ENCODE data around the gene FCN1. TPM values are rescaled to one million over a fixed set of nuclear protein-coding genes. Genes with fewer than 3 reads are reported as not detected.
"Not testable (repeated sequence)": the region's sequence is repeated elsewhere in the genome, so short reads cannot be mapped to it uniquely, and the experiment has no call there.

Gene FCN1
- total and polyA plus RNA-seq, 4 donors, result 0.08 to 13.8 (median 0.87) TPM

- no peak for DNase-seq (ENCODE audit: low read depth in 4 of 6, low spot score in 6 of 6)
- H3K4me3 ChIP-seq (ENCODE audit: low read depth, low read length), result no peak overlapping the region
- 85% methylated on average over 12 of the region's 16 CpGs for WGBS (ENCODE audit: insufficient coverage)
- peaks cover 25% of the 10 kb centered on the region for H3K4me1 ChIP-seq (ENCODE audit: control insufficient read depth, insufficient read depth, low read length)
- peaks cover 3% of the 10 kb centered on the region for H3K36me3 ChIP-seq (ENCODE audit: control insufficient read depth, insufficient read depth, low read length)
- no peak overlapping the region for H3K27ac ChIP-seq (ENCODE audit: low read depth, low read length)
- no peaks in the 10 kb centered on the region for H3K9me3 ChIP-seq (ENCODE audit: control insufficient read depth, insufficient read depth, low read length)
- H3K27me3 ChIP-seq (ENCODE audit: control insufficient read depth, insufficient read depth, low read length), result no peaks in the 10 kb centered on the region
Observed at GRCh38 chr9:134962065-134962972, 44.6 kb upstream of the FCN1 start.

GRCh38 chr9:134961331-134962064, 43.8 kb upstream of the FCN1 start:
- no peaks in the 10 kb centered on the region for H3K27me3 ChIP-seq (ENCODE audit: control insufficient read depth, insufficient read depth, low read length)
- no peak for DNase-seq (ENCODE audit: low read depth in 4 of 6, low spot score in 6 of 6)
- H3K36me3 ChIP-seq (ENCODE audit: control insufficient read depth, insufficient read depth, low read length), result peaks cover 3% of the 10 kb centered on the region
- no peak overlapping the region for H3K27ac ChIP-seq (ENCODE audit: low read depth, low read length)
- peaks cover 22% of the 10 kb centered on the region for H3K4me1 ChIP-seq (ENCODE audit: control insufficient read depth, insufficient read depth, low read length)
- no peak overlapping the region for H3K4me3 ChIP-seq (ENCODE audit: low read depth, low read length)
- no peaks in the 10 kb centered on the region for H3K9me3 ChIP-seq (ENCODE audit: control insufficient read depth, insufficient read depth, low read length)
- 80% methylated on average over 21 of the region's 21 CpGs for WGBS (ENCODE audit: insufficient coverage)

GRCh38 chr9:134960701-134961181, 43.0 kb upstream of the FCN1 start:
- WGBS (ENCODE audit: insufficient coverage), result 89% methylated on average over 8 of the region's 15 CpGs
- Histone ChIP-seq H3K4me1 (ENCODE audit: control insufficient read depth, insufficient read depth, low read length) (peaks cover 22% of the 10 kb centered on the region), H3K9me3 (ENCODE audit: control insufficient read depth, insufficient read depth, low read length) (no peaks in the 10 kb centered on the region), H3K36me3 (ENCODE audit: control insufficient read depth, insufficient read depth, low read length) (peaks cover 3% of the 10 kb centered on the region), H3K27ac (ENCODE audit: low read depth, low read length) (no peak overlapping the region), H3K27me3 (ENCODE audit: control insufficient read depth, insufficient read depth, low read length) (no peaks in the 10 kb centered on the region), H3K4me3 (ENCODE audit: low read depth, low read length) (no peak overlapping the region)
- DNase-seq (ENCODE audit: low read depth in 4 of 6, low spot score in 6 of 6), result peak in 1 of 6 donors; percentile 27

- Histone ChIP-seq H3K4me3 (ENCODE audit: low read depth, low read length) (no peak overlapping the region), H3K9me3 (ENCODE audit: control insufficient read depth, insufficient read depth, low read length) (no peaks in the 10 kb centered on the region), H3K4me1 (ENCODE audit: control insufficient read depth, insufficient read depth, low read length) (peaks cover 22% of the 10 kb centered on the region), H3K27ac (ENCODE audit: low read depth, low read length) (no peak overlapping the region), H3K36me3 (ENCODE audit: control insufficient read depth, insufficient read depth, low read length) (peaks cover 3% of the 10 kb centered on the region), H3K27me3 (ENCODE audit: control insufficient read depth, insufficient read depth, low read length) (no peaks in the 10 kb centered on the region)
- no peak for DNase-seq (ENCODE audit: low read depth in 4 of 6, low spot score in 6 of 6)
- 92% methylated on average over 9 of the region's 9 CpGs for WGBS (ENCODE audit: insufficient coverage)
Observed at GRCh38 chr9:134959971-134960310, 42.2 kb upstream of the FCN1 start.

GRCh38 chr9:134959126-134959970, 41.6 kb upstream of the FCN1 start:
- H3K4me3 ChIP-seq (ENCODE audit: low read depth, low read length), result no peak overlapping the region
- 99% methylated on average over 14 of the region's 14 CpGs for WGBS (ENCODE audit: insufficient coverage)
- peaks cover 3% of the 10 kb centered on the region for H3K36me3 ChIP-seq (ENCODE audit: control insufficient read depth, insufficient read depth, low read length)
- no peak overlapping the region for H3K27ac ChIP-seq (ENCODE audit: low read depth, low read length)
- DNase-seq (ENCODE audit: low read depth in 4 of 6, low spot score in 6 of 6), result no peak
- H3K9me3 ChIP-seq (ENCODE audit: control insufficient read depth, insufficient read depth, low read length), result no peaks in the 10 kb centered on the region
- peaks cover 22% of the 10 kb centered on the region for H3K4me1 ChIP-seq (ENCODE audit: control insufficient read depth, insufficient read depth, low read length)
- no peaks in the 10 kb centered on the region for H3K27me3 ChIP-seq (ENCODE audit: control insufficient read depth, insufficient read depth, low read length)

- Histone ChIP-seq H3K4me3 (ENCODE audit: low read depth, low read length) (no peak overlapping the region), H3K27me3 (ENCODE audit: control insufficient read depth, insufficient read depth, low read length) (no peaks in the 10 kb centered on the region), H3K4me1 (ENCODE audit: control insufficient read depth, insufficient read depth, low read length) (peaks cover 22% of the 10 kb centered on the region), H3K9me3 (ENCODE audit: control insufficient read depth, insufficient read depth, low read length) (no peaks in the 10 kb centered on the region), H3K36me3 (ENCODE audit: control insufficient read depth, insufficient read depth, low read length) (peaks cover 3% of the 10 kb centered on the region), H3K27ac (ENCODE audit: low read depth, low read length) (no peak overlapping the region)
- DNase-seq (ENCODE audit: low read depth in 4 of 6, low spot score in 6 of 6), result no peak
- no CpG with 5 or more reads among the region's 2 CpGs for WGBS (ENCODE audit: insufficient coverage)
Observed at GRCh38 chr9:134957945-134958227, 40.2 kb upstream of the FCN1 start.

- H3K36me3 ChIP-seq (ENCODE audit: control insufficient read depth, insufficient read depth, low read length), result peaks cover 3% of the 10 kb centered on the region
- no peak overlapping the region for H3K4me3 ChIP-seq (ENCODE audit: low read depth, low read length)
- no peaks in the 10 kb centered on the region for H3K9me3 ChIP-seq (ENCODE audit: control insufficient read depth, insufficient read depth, low read length)
- no peak overlapping the region for H3K27ac ChIP-seq (ENCODE audit: low read depth, low read length)
- DNase-seq (ENCODE audit: low read depth in 4 of 6, low spot score in 6 of 6), result peak in 3 of 6 donors; percentile 28 to 74 (median 66)
- H3K4me1 ChIP-seq (ENCODE audit: control insufficient read depth, insufficient read depth, low read length), result peaks cover 22% of the 10 kb centered on the region
- H3K27me3 ChIP-seq (ENCODE audit: control insufficient read depth, insufficient read depth, low read length), result no peaks in the 10 kb centered on the region
- 53% methylated on average over 9 of the region's 9 CpGs for WGBS (ENCODE audit: insufficient coverage)
Observed at GRCh38 chr9:134957165-134957944, 39.6 kb upstream of the FCN1 start.

GRCh38 chr9:134956387-134956786, 38.7 kb upstream of the FCN1 start:
- not testable (repeated sequence) for DNase-seq (ENCODE audit: low read depth in 4 of 6, low spot score in 6 of 6); H3K27ac ChIP-seq (ENCODE audit: low read depth, low read length); H3K36me3 ChIP-seq (ENCODE audit: control insufficient read depth, insufficient read depth, low read length); H3K27me3 ChIP-seq (ENCODE audit: control insufficient read depth, insufficient read depth, low read length); H3K4me3 ChIP-seq (ENCODE audit: low read depth, low read length); H3K9me3 ChIP-seq (ENCODE audit: control insufficient read depth, insufficient read depth, low read length)
- peaks cover 21% of the 10 kb centered on the region for H3K4me1 ChIP-seq (ENCODE audit: control insufficient read depth, insufficient read depth, low read length)
- WGBS (ENCODE audit: insufficient coverage), result 96% methylated on average over 6 of the region's 6 CpGs

GRCh38 chr9:134955801-134956200, 38.1 kb upstream of the FCN1 start:
- DNase-seq (ENCODE audit: low read depth in 4 of 6, low spot score in 6 of 6), result no peak
- H3K36me3 ChIP-seq (ENCODE audit: control insufficient read depth, insufficient read depth, low read length), result peaks cover 3% of the 10 kb centered on the region
- H3K27ac ChIP-seq (ENCODE audit: low read depth, low read length), result no peak overlapping the region
- H3K27me3 ChIP-seq (ENCODE audit: control insufficient read depth, insufficient read depth, low read length), result no peaks in the 10 kb centered on the region
- H3K4me1 ChIP-seq (ENCODE audit: control insufficient read depth, insufficient read depth, low read length), result peaks cover 15% of the 10 kb centered on the region
- no peaks in the 10 kb centered on the region for H3K9me3 ChIP-seq (ENCODE audit: control insufficient read depth, insufficient read depth, low read length)
- H3K4me3 ChIP-seq (ENCODE audit: low read depth, low read length), result no peak overlapping the region
- WGBS (ENCODE audit: insufficient coverage), result 83% methylated on average over 7 of the region's 7 CpGs
